GM23338 (cell line): Measurements from ENCODE around the gene OR4M1.

ENCODE experiments used
- CREB1 ChIP-seq: fragments of 250-450 bp; sonication (Bioruptor Pico); IDR thresholded peaks from 2 replicates; pipeline ENCODE4 v1.5.0; 2020; ENCODE audit warnings: low read depth, mild to moderate bottlenecking, moderate library complexity
- CTCF ChIP-seq, 2 experiments: fragments of 200-600 bp in 1 of 2; sonication (generic) in 1 of 2; conservative IDR thresholded peaks; 2 replicates each; pipeline versions ENCODE4 v1.5.1 to v1.6.1; 2016 to 2017; ENCODE audit warnings: antibody characterized with exemption in 2 of 2, low read depth in 2 of 2, mild to moderate bottlenecking in 2 of 2, moderate library complexity in 1 of 2
- EZH2 ChIP-seq: fragments of 200-600 bp; sonication (generic); IDR thresholded peaks from one replicate; pipeline ENCODE4 v1.8.0; 2017; ENCODE audit warnings: antibody characterized with exemption, mild to moderate bottlenecking, low read depth; ENCODE audit not compliant: unreplicated experiment
- EZH2phosphoT487 ChIP-seq: fragments of 200-600 bp; sonication (generic); IDR thresholded peaks from one replicate; pipeline ENCODE4 v1.8.1; 2018; ENCODE audit warnings: antibody characterized with exemption; ENCODE audit not compliant: unreplicated experiment
- JUNB ChIP-seq: IDR thresholded peaks from one replicate; pipeline ENCODE4 v1.6.1; 2016; ENCODE audit warnings: antibody characterized with exemption; ENCODE audit not compliant: unreplicated experiment
- NANOG ChIP-seq: IDR thresholded peaks from 2 replicates; pipeline ENCODE4 v1.6.1; 2016; ENCODE audit warnings: antibody characterized with exemption, borderline replicate concordance
- POLR2AphosphoS5 ChIP-seq: IDR thresholded peaks from 2 replicates; pipeline ENCODE4 v1.6.1; 2016; ENCODE audit warnings: antibody characterized with exemption, low read depth
- REST ChIP-seq: IDR thresholded peaks from one replicate; pipeline ENCODE4 v1.6.1; 2018; ENCODE audit warnings: antibody characterized with exemption; ENCODE audit not compliant: unreplicated experiment
- STAT1 ChIP-seq: IDR thresholded peaks from one replicate; pipeline ENCODE4 v1.6.1; 2016; ENCODE audit warnings: antibody characterized with exemption; ENCODE audit not compliant: unreplicated experiment
- ZNF114 ChIP-seq: fragments of 250-450 bp; sonication (Bioruptor Pico); IDR thresholded peaks from 2 replicates; pipeline ENCODE4 v1.5.0; 2020; ENCODE audit warnings: mild to moderate bottlenecking, moderate library complexity
- ZNF331 ChIP-seq: fragments of 250-450 bp; sonication (Bioruptor Pico); IDR thresholded peaks from 2 replicates; pipeline ENCODE4 v1.5.0; 2020; ENCODE audit warnings: low read depth, mild to moderate bottlenecking, moderate library complexity

DNA sequence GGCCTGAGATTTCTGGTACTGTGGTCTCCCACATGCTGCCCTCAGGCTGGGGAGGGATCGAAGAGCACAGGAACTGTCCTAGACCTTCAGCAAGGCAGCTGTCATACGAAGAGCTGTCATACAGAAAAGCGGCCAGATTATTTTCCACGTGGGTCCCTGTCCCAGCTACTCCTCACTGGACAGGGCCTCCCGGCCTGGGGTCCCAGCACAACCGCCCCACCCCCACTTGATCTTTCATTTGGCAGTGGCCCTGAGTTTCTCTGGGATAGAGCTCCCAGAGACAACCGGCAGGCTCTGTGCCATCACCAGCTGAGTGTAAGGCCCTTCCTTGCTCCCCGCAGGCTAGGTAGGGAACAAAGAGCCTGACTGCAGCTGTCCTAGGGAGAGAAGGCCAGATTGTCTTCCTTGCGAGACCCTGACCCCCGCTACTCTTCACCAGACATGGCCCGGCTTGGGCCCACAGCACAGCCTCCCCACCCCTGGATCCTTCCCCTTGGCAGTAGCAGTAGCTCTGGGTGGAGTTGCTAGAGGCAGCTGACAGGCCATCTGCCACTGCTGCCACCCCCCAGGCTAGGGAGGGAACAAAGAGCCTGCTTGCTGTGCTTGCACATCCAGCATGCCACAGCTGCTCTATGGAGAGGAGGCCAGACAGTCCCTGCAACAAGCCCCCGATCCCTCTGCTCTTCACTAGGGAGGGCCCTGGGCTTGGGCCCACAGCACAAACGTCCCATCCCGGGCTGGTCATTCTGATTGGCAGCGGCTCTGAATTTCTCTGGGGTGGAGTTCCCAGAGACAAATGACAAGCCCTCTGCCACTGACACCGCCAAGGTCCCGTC, 27.2 kb downstream of the OR4M1 start:
- TF ChIP-seq CTCF (conservative IDR thresholded peaks at IDR 0.05; ENCODE audit: low read depth in 2 of 2) (no peak), EZH2 (no peak), REST (no peak), JUNB (no peak), POLR2AphosphoS5 (no peak), EZH2phosphoT487 (no peak), ZNF331 (CRISPR knock-in tag) (no peak), NANOG (no peak), CREB1 (CRISPR knock-in tag) (no peak), ZNF114 (CRISPR knock-in tag) (no peak), STAT1 (no peak)
